Lower leg skin (tissue), 3 donors: ENCODE results near the gene SORD.

Source experiments
- CTCF ChIP-seq, 3 donors: fragments of 450-650 bp; IDR thresholded peaks; one replicate each; pipeline ENCODE4 v1.5.1; 2016; ENCODE audit warnings: antibody characterized with exemption in 3 of 3, mild to moderate bottlenecking in 3 of 3, moderate library complexity in 2 of 3
- POLR2A ChIP-seq, 2 donors: fragments of 450-650 bp; IDR thresholded peaks; one replicate each; pipeline ENCODE4 v1.6.1; 2016 to 2017; ENCODE audit warnings: antibody characterized with exemption in 2 of 2, mild to moderate bottlenecking in 1 of 2, moderate library complexity in 1 of 2

GRCh38 chr15:45122719-45123118, 99.7 kb downstream of the SORD start:
- TF ChIP-seq CTCF (IDR thresholded peaks at IDR 0.05), result no peak
- TF ChIP-seq POLR2A (IDR thresholded peaks at IDR 0.05), result no peak
